HG03354 (cell line): Measurements from ENCODE around the gene TBC1D16.
A peak's percentile ranks its signal among the peaks of the same experiment; 100 is the strongest.
"Not testable (repeated sequence)": the region's sequence is repeated elsewhere in the genome, so short reads cannot be mapped to it uniquely, and the experiment has no call there.

Source experiments
- ATAC-seq: cut with Tn5 transposase; IDR thresholded peaks from one replicate; pipeline ENCODE4 v1.9.1; 2021; ENCODE audit warnings: mild to moderate bottlenecking; ENCODE audit not compliant: unreplicated experiment, poor library complexity, severe bottlenecking

The TBC1D16 gene

GRCh38 chr17:80058311-80058955 is 22.8 kb upstream of the TBC1D16 start:
- ATAC-seq: no peak

DNA sequence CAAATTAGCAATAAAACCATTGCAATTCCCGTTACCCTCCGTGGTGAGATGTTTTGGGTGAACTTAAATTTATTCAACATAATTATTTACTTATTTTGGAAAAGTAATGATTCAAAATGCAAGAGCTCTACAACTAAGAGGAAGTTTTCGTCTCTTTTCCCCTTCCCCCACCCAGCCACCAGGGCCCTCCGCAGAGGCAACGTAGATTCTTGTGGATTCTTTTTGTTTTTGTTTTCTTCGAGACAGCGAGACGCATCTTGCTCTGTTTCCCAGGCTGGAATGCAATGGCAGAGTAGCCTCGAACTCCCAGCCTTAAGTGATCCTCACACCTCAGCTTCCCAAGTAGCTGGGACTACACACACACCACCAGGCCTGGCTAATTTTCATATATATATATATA is 19.9 kb upstream of the TBC1D16 start:
- no peak for ATAC-seq

- no peak for ATAC-seq
Observed at GRCh38 chr17:80053102-80053501, 17.4 kb upstream of the TBC1D16 start.

GRCh38 chr17:80051681-80052080 is 16.0 kb upstream of the TBC1D16 start:
- ATAC-seq: no peak

DNA sequence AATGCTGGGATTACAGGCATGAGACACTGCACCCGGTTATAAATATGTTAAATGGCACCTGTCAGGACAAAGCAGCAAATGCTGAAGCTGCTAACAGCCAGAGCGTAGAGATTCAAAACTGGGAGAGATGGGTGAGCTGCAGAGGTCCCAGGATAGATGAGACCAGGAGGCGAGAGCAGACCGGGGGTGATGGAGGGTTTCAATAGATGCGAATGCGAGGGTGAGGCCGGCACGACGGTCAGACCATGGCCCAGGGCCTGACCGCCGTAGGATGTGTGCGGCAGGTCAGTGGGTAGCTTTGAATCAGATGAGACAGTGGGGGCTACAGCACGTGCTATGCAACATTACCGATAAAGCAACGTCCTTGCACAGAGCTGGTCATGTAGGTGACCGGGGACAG is 15.0 kb upstream of the TBC1D16 start:
- ATAC-seq: no peak

DNA sequence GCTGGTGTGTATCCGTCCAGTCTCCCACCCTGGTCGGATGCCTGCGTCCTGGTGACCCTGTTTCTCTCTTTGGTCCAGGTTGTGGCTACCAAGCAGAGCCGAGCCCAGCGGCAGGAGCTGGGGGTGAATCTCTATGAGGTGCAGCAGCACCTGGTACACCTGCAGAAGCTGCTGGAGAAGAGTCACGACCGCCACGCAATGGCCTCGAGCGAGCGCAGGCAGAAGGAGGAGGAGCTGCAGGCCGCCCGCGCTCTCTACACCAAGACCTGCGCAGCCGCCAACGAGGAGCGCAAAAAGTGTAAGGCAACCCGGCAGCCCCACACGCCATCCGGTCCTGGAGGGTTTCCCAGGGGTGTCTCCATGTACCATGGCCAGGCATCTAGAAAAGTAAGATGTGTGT is 14.3 kb upstream of the TBC1D16 start:
- no peak for ATAC-seq

GRCh38 chr17:80047176-80047575 is 11.5 kb upstream of the TBC1D16 start:
- no peak for ATAC-seq

DNA sequence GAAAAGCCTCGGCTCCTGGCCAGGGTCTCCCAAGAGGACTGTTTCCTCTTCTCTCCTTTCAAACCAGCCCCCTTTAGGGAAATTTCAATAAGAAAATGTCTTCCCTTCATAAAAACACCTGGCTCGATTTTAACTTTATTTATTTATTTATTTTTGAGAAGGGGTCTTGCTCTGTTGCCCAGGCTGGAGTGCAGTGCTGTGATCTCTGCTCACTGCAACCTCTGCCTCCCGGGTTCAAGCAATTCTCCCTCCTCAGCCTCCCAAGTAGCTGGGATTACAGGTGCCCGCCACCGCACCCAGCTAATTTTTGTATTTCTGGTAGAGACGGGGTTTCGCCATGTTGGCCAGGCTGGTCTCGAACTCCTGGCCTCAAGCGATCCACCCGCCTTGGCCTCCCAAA is 11.0 kb upstream of the TBC1D16 start:
- ATAC-seq: not testable (repeated sequence)

DNA sequence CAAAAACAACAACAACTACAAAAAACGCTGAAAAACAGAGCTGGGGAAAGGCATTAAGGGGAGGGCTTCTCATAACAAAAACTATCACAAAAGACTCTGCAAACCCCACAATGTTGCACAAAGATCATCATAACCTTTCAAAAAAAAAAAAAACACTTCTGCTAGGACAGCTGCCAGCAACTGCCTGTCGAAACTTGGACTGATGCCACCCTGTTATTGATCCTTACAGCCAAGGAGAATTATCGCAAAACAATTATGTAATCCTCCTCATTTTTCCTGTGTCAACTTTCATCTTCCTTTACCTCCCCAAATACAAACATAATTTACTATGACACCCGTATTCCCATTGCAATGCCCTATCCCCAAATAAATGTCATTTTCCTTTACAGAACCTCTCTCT is 10.0 kb upstream of the TBC1D16 start:
- ATAC-seq: no peak

- no peak for ATAC-seq
Observed at GRCh38 chr17:80043963-80044362, 8.3 kb upstream of the TBC1D16 start.

DNA sequence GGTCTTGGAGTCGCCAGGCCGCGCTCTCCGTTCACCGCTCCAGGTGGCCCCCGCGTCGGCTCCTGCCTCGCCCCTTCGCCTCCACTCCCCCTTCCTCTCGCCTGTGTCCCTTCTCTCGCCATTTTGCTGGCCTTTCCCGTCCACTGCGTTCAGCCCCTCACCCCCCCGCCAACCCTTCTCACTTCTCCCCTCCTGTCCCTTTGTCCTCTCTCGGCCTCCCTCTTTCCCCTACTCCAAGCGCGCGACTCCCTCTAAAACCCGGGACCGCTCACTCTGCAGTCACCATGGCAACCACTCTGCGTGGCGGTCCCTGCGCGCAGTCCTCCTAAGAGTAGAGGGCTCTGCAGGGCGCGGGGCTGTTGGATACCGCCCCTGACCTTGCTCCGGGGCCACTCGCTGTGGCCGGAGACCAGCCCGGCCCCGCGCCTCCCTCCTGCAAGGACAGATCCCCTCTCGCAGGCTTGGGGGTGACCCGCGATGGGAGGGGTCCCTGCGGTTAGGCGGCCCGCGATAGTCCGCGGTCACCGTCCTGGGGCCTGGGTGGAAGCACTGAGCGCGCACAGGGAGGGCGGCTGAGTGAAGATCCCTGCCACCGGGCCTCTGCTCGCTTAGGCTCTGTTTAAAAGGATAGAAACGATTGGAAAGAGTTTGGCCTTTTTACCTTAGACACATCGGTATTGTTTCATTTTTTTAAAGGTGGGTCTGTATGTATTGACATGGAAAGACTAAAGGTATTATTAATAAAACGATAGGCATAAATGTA is 1.2 kb upstream of the TBC1D16 start:
- peak; percentile 14 for ATAC-seq

DNA sequence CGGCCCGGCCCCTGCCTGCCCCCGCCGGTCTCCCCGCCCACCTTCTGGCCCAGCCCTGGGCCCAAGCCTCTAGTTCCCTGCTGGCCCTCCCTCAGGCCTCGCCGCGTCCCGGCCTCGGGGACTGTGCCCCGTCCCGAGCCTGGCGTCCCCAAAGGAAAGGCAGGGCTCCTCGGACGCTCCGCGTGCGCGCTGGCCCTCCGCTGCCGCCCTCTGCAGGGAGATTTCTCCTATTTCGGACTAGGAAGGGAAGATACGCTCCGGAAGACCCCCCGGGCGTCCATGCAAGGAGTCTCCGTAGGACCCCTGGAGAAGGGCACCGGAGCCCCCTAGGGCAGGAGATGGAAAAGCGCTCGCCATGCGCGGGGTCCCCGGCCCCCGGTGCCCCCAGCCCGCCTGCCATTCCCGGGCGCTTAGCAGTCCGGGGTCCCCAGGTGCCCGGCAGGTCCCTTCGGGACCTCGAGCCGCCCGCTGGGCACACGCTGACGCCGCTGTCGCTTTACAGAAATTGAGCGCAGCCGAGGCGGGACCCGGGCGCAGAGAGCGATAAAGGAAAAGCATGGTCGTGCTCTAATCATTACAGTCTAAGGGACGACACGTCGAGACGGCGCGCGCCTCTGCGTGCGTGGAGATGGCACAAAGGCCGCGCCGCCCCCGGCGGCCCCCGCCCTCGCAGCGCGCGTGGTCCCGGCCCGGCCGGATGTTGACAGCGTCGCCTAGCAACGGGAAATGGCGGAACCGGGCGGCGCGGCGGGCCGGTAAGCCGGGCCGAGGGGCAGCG is 454 bp upstream of the TBC1D16 start, which contains the start of gene CCDC40:
Gene CCDC40 (plus strand): TSS at position 706 of the 778 bp plus-strand sequence. CDS start 21 bp downstream, at position 727.
- peak; percentile 73 for ATAC-seq

GRCh38 chr17:80034791-80035686 is 633 bp downstream of the TBC1D16 start:
- peak; percentile 21 for ATAC-seq

DNA sequence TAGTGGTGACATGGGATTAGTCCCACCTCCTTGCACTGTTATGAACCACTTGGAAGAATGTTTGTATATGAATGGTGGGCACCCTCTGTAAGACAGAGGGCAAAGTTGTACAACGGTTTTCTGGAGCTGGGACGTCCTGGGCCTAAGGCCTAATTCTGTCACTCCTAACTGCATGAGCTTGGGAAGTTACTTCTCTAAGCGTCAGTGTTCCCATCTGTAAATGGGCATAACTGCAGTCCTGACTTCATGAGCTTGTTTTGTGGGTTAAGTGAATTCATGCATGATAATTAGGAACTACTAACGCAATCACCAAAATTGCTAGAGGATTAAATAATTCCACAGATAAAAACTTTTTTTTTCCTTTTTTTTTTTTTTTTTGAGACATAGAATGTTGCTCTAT is 1.8 kb downstream of the TBC1D16 start:
- ATAC-seq: no peak

- no peak for ATAC-seq
Observed at GRCh38 chr17:80032614-80033171, 3.0 kb downstream of the TBC1D16 start.

DNA sequence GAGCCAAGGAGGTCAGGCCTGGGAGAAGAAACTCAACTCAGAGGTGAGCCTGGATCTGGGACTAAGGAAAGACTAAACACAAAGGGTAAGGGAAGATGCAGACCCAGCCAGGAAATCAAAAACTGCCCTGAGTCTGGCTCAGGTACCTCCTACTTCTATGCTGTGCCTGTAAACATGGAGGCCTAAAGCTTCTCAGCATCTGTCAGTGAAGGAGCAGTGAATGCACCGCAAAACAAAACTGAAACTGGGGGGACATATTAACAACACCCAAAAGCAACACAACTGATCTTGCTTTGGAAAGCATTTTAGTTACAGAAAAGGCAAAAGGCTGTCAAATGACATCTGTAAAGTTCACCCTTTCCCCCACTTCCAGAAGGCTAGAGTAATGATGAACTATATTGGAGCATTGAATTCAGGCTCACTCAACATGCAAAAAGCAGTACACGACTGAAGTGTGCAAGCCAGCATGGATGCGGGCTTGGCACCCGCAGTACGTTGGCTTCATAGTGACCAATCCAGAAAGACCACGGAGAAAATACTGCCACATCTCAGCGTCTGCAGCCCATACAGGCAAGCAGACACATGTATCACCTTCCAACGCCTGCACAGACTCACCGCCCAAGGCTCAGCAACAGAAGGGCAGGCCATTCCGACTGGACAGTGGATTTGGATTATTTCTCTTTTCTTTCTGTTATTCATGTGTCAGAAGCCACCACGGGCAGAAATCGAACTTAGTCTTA is 3.8 kb downstream of the TBC1D16 start:
- no peak for ATAC-seq

DNA sequence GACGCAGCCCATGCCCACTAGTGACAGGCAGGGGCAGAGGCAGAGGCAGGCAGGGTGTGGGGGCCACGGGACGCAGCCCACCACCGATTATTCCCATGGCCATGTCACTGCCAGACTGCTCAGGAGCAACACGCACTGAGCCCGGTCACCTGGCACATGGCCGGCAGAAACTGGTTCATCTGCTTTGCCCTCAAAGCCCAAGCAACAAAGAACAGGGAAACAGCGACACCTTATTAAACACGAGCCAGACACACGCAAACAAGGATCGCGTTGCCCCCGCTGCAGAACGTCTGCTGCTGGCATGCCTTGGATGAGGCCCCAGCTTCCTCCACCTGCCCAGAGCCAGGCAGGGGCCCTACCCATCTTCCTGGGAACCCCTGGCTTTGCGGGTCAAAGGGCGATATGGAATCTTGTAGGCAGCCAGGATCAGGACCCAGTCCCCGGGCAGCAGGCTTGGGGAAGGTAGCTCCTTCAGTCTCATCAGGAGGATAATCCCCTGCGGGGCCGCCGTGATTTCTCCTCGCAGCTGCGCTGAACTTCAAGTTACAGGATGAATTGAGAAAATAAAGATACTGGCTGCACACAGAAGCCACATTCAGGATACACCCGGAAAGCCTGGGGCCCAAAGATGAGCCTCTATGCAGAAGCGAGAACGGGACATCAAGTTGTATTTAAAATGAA is 4.8 kb downstream of the TBC1D16 start:
- no peak for ATAC-seq
